ENCODE results near the gene WSCD1.

- TF ChIP-seq EZH2 (IDR thresholded peaks at IDR 0.05) = no peak
- TF ChIP-seq POLR2AphosphoS5 (IDR thresholded peaks at IDR 0.05; ENCODE audit: borderline replicate concordance, low read depth, low read length) = no peak
- TF ChIP-seq FOXP2 (optimal IDR thresholded peaks at IDR 0.05; ENCODE audit: control extremely low read depth, extremely low read length, insufficient read depth) = no peak
Measured at GRCh38 chr17:6137716-6138502, 67.7 kb downstream of the WSCD1 start.
